PC-3 (cell line): Measurements from ENCODE around the gene SPATA20. TPM values are rescaled to one million over a fixed set of nuclear protein-coding genes. Genes with fewer than 3 reads are reported as not detected.

ENCODE experiments used
- ATAC-seq: fragments of 200-7000 bp; cut with Tn5 transposase; 2 replicates; pipeline ENCODE4 v1.9.1; 2020; ENCODE audit warnings: mild to moderate bottlenecking, moderate library complexity
- BruUV-seq: library from RNA; stranded (reverse); fragments of 400-500 nt; replicated peaks from 2 replicates; lab custom pipeline; 2021; lab: Mats Ljungman, UMichigan
- CTCF ChIA-PET: fragments of 300-600 bp; sonication (Branson Sonifier 250); formaldehyde crosslinking; loops from one replicate; lab custom pipeline; 2022; ENCODE audit warnings: antibody characterized with exemption; lab: Charles Lee
- POLR2A ChIA-PET: fragments of 300-600 bp; sonication (Branson Sonifier 250); formaldehyde crosslinking; loops from one replicate; lab custom pipeline; 2022; ENCODE audit warnings: antibody characterized with exemption; ENCODE audit not compliant: unreplicated experiment; lab: Charles Lee
- DNase-seq: peaks from one replicate; pipeline ENCODE4 v3.0.0-alpha.2; 2015
- H2AFZ ChIP-seq: fragments of 300-600 bp; sonication (generic); 2 replicates; pipeline ENCODE4 v1.6.0; 2016; ENCODE audit warnings: antibody characterized with exemption, low read length
- H3F3A ChIP-seq: fragments of 300-600 bp; sonication (generic); one replicate; pipeline ENCODE4 v1.6.0; 2017; ENCODE audit warnings: antibody characterized with exemption, low read length, control low read depth, mild to moderate bottlenecking; ENCODE audit not compliant: unreplicated experiment
- H3K27ac ChIP-seq: fragments of 300-600 bp; sonication (generic); 2 replicates; pipeline ENCODE4 v1.5.1; 2016; ENCODE audit warnings: mild to moderate bottlenecking, low read length
- H3K27me3 ChIP-seq: fragments of 300-600 bp; sonication (generic); 2 replicates; pipeline ENCODE4 v1.6.1; 2016; ENCODE audit warnings: low read length, mixed read lengths
- H3K36me3 ChIP-seq: fragments of 300-600 bp; sonication (generic); 2 replicates; pipeline ENCODE4 v1.6.1; 2016; ENCODE audit warnings: low read depth, mixed run types, low read length, mixed read lengths
- H3K4me1 ChIP-seq: fragments of 300-600 bp; sonication (generic); 2 replicates; pipeline ENCODE4 v1.5.1; 2016; ENCODE audit warnings: low read length; ENCODE audit not compliant: insufficient read depth
- H3K4me2 ChIP-seq: fragments of 300-600 bp; sonication (generic); 2 replicates; pipeline ENCODE4 v1.6.0; 2016; ENCODE audit warnings: low read length
- H3K4me3 ChIP-seq: fragments of 300-600 bp; sonication (generic); 2 replicates; pipeline ENCODE4 v1.5.1; 2016; ENCODE audit warnings: mild to moderate bottlenecking, low read length, mixed read lengths
- H3K79me2 ChIP-seq: fragments of 300-600 bp; sonication (generic); 2 replicates; pipeline ENCODE4 v1.6.1; 2017; ENCODE audit warnings: low read length, mixed read lengths
- H3K9ac ChIP-seq: fragments of 300-600 bp; sonication (generic); 2 replicates; pipeline ENCODE4 v1.6.0; 2016; ENCODE audit warnings: mild to moderate bottlenecking, low read length
- H3K9me2 ChIP-seq: fragments of 300-600 bp; sonication (generic); replicated peaks from 2 replicates; pipeline ENCODE4 v1.6.1; 2016; ENCODE audit warnings: mixed run types, low read length, mixed read lengths
- H3K9me3 ChIP-seq: fragments of 300-600 bp; sonication (generic); 2 replicates; pipeline ENCODE4 v1.6.1; 2016; ENCODE audit warnings: low read length, mixed read lengths
- H4K20me1 ChIP-seq: fragments of 300-600 bp; sonication (generic); 2 replicates; pipeline ENCODE4 v1.6.1; 2016; ENCODE audit warnings: low read length, mixed read lengths
- EZH2 ChIP-seq: fragments of 300-600 bp; sonication (generic); IDR thresholded peaks from one replicate; pipeline ENCODE4 v1.6.1; 2017; ENCODE audit warnings: antibody characterized with exemption, mild to moderate bottlenecking, low read length; ENCODE audit not compliant: unreplicated experiment
- EZH2phosphoT487 ChIP-seq: fragments of 300-600 bp; sonication (generic); IDR thresholded peaks from 2 replicates; pipeline ENCODE4 v1.6.1; 2018; ENCODE audit warnings: mild to moderate bottlenecking, antibody characterized with exemption, low read length, borderline replicate concordance
- intact Hi-C: fragments of 100-400 bp; cut with micrococcal nuclease; formaldehyde crosslinking; loops from 2 replicates; pipeline ENCODE4 v1.9.0; 2023
- total RNA-seq: library from RNA; depleted of rRNA; stranded (reverse); fragments of >200 nt; gene quantifications from 2 replicates; pipeline ENCODE4 v1.2.3, GENCODE V29; 2014
- TF ChIP-seq, protein P1 (sequence below): fragments of 300-600 bp; sonication (generic); conservative IDR thresholded peaks from 2 replicates; pipeline ENCODE4 v1.5.1; 2017; ENCODE audit warnings: antibody characterized with exemption, low read depth, mild to moderate bottlenecking, low read length

Gene SPATA20
- total RNA-seq, 1 experiment from 2014 or later, result 115 TPM

DNA sequence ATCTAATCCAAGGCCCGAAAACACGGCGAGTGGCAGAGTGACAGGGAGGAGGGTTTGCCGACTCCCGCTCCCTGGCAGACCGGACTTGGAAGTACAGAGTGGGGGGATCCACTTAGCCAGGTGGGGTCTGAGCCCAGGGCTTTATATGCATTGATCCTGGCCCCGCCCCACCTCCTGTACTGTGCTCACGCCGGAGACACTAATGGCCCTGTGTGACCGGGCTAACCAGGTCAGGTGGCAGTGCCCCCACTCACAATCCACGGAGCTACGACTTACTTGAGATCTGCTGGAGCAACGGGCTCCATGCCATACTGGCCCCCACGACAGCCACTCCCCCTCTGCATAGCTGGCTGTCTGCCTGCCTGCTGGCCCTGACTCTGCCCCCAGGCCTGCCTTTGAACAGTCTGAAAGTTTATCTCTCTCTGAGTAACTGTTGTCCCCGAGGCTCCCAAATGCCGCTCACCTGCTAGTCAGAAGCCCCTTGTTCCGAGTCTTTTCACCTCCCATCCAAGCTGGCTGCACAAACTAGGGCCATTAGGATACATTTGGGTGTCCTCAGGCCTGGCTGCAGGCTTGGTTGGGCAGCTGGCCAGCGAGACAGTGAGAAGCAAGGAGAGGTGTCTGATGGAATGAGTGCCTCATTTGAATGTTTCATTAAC lies 41.5 kb downstream of the SPATA20 start:
- H2AFZ ChIP-seq, result no peak overlapping the region
- ATAC-seq (no peak), DNase-seq (no peak)
- H4K20me1 ChIP-seq, result no peaks in the 10 kb centered on the region
- H3K9ac ChIP-seq, result no peak overlapping the region
- no peaks in the 10 kb centered on the region for H3K9me3 ChIP-seq
- no peaks in the 10 kb centered on the region for H3K36me3 ChIP-seq
- BruUV-seq, result no TSS peak
- H3K4me2 ChIP-seq, result no peak overlapping the region
- H3K27ac ChIP-seq, result no peak overlapping the region
- ChIA-PET CTCF (no interaction called here), POLR2A (no interaction called here)
- no peaks in the 10 kb centered on the region for H3K79me2 ChIP-seq
- no peak overlapping the region for H3K4me3 ChIP-seq
- intact Hi-C loops, result no loop called here
- TF ChIP-seq EZH2phosphoT487 (no peak), EZH2 (no peak)
- TF ChIP-seq, protein P1, sequence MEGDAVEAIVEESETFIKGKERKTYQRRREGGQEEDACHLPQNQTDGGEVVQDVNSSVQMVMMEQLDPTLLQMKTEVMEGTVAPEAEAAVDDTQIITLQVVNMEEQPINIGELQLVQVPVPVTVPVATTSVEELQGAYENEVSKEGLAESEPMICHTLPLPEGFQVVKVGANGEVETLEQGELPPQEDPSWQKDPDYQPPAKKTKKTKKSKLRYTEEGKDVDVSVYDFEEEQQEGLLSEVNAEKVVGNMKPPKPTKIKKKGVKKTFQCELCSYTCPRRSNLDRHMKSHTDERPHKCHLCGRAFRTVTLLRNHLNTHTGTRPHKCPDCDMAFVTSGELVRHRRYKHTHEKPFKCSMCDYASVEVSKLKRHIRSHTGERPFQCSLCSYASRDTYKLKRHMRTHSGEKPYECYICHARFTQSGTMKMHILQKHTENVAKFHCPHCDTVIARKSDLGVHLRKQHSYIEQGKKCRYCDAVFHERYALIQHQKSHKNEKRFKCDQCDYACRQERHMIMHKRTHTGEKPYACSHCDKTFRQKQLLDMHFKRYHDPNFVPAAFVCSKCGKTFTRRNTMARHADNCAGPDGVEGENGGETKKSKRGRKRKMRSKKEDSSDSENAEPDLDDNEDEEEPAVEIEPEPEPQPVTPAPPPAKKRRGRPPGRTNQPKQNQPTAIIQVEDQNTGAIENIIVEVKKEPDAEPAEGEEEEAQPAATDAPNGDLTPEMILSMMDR, result no peak
- H3K9me2 ChIP-seq, result no peaks in the 10 kb centered on the region
- no peaks in the 10 kb centered on the region for H3K4me1 ChIP-seq
- no peaks in the 10 kb centered on the region for H3F3A ChIP-seq
- H3K27me3 ChIP-seq, result no peaks in the 10 kb centered on the region; the same call in 1 of the 2 replicates

DNA sequence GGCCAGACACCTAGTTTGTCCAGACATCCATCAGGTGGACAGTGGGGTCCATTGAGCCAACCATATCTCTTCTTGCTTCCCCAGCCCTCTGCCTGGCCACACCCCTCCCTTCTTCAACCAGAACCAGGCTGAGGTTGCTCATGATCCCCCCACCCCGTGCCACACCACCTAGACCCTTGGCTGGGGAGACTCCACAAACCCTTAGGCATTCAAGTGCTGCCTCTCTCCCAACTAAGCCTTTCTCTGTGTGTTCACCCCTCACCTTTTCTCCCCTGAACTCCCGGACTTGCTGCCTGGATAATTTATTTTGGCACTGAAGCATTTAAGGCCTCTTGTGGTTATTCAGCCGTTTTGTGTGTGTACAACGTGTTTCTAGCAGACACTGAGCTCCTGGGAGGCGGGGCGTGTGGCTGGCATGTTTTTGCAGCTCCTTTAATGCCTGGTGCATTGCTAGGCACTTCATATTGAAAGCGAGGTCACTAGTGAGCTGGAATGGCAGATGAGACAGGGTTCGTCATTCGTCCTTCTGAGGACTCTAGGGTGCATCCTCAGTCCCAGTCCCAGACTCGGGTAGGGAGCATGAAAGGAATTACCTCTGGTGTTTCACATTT lies 42.2 kb downstream of the SPATA20 start:
- DNase-seq (no peak), ATAC-seq (no peak)
- no TSS peak for BruUV-seq
- Histone ChIP-seq H3K27ac (no peak overlapping the region), H3K9ac (no peak overlapping the region), H3K4me2 (no peak overlapping the region), H3K4me1 (no peaks in the 10 kb centered on the region), H4K20me1 (no peaks in the 10 kb centered on the region), H3K4me3 (no peak overlapping the region), H3K36me3 (no peaks in the 10 kb centered on the region), H3K9me3 (no peaks in the 10 kb centered on the region), H3K27me3 (no peaks in the 10 kb centered on the region), H3K9me2 (no peaks in the 10 kb centered on the region), H3K79me2 (no peaks in the 10 kb centered on the region), H3F3A (no peaks in the 10 kb centered on the region), H2AFZ (no peak overlapping the region)
- POLR2A ChIA-PET, result no interaction called here
- intact Hi-C loops, result no loop called here
- TF ChIP-seq EZH2 (no peak), EZH2phosphoT487 (no peak)
- TF ChIP-seq, protein P1, result no peak
- CTCF ChIA-PET, result no interaction called here

DNA sequence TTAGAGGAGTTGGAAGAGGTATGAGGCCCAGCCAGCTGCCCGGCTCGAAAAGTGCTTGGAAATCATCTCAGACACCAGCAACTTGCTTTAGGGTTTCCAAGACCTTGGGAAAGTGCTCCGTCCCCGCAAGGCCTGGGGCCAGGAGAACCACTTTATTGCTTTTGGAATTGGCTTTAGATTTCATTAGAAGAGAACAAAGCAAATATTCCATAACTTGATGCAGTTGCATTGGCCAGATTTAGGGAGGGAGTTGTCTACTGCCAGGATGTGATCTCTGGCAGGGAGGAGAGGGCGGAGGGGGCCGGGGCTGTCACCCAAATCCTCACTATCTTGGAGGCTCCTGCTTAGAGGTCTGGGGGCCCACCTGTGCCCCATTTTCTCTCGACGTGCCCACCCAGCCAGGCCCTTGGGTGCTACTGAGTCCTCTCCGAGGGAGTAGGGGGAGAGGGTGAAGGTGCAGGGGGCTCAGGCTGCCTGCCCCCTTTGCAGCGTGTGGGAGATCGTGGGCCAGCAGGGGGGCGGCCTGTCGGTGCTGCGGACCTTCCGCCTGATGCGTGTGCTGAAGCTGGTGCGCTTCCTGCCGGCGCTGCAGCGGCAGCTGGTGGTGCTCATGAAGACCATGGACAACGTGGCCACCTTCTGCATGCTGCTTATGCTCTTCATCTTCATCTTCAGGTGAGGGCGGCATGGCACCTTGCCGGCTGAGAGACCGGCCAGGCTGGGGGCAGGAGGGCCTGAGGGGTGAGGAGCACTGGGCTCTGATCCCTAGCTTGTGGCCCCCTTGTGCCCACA lies 44.2 kb downstream of the SPATA20 start:
- no TSS peak for BruUV-seq
- Histone ChIP-seq H3K9me3 (no peaks in the 10 kb centered on the region), H3K36me3 (no peaks in the 10 kb centered on the region), H3K4me3 (no peak overlapping the region), H3K9me2 (no peaks in the 10 kb centered on the region), H3K4me2 (no peak overlapping the region), H3K27me3 (no peaks in the 10 kb centered on the region), H3F3A (no peaks in the 10 kb centered on the region), H3K9ac (no peak overlapping the region), H4K20me1 (no peaks in the 10 kb centered on the region), H3K79me2 (no peaks in the 10 kb centered on the region), H2AFZ (no peak overlapping the region), H3K4me1 (no peaks in the 10 kb centered on the region), H3K27ac (no peak overlapping the region)
- ChIA-PET CTCF (no interaction called here), POLR2A (no interaction called here)
- intact Hi-C loops, result no loop called here
- no peak for TF ChIP-seq EZH2
- TF ChIP-seq EZH2phosphoT487, result no peak
- TF ChIP-seq, protein P1, result no peak
- DNase-seq (no peak), ATAC-seq (no peak)
